GM18861 (cell line): ENCODE results near the gene MGAT4A.
"Not testable (repeated sequence)": the region's sequence is repeated elsewhere in the genome, so short reads cannot be mapped to it uniquely, and the experiment has no call there.

Experiments
- ATAC-seq: cut with Tn5 transposase; IDR thresholded peaks from one replicate; pipeline ENCODE4 v1.9.1; 2021; ENCODE audit not compliant: unreplicated experiment

Gene MGAT4A

GRCh38 chr2:98730707-98731040 lies 258 bp downstream of the MGAT4A start:
- ATAC-seq, result peak; percentile 31

- ATAC-seq, result no peak
Observed at GRCh38 chr2:98730053-98730706, 752 bp downstream of the MGAT4A start.

- no peak for ATAC-seq
Observed at GRCh38 chr2:98729652-98730051, 1.3 kb downstream of the MGAT4A start.

- not testable (repeated sequence) for ATAC-seq
Observed at GRCh38 chr2:98728088-98728718, 2.7 kb downstream of the MGAT4A start.

- ATAC-seq, result no peak
Observed at GRCh38 chr2:98727369-98728087, 3.4 kb downstream of the MGAT4A start.

- ATAC-seq, result no peak
Observed at GRCh38 chr2:98726735-98727368, 4.1 kb downstream of the MGAT4A start.

GRCh38 chr2:98726205-98726604 lies 4.7 kb downstream of the MGAT4A start:
- ATAC-seq, result no peak

- ATAC-seq, result no peak
Observed at GRCh38 chr2:98720286-98720685, 10.6 kb downstream of the MGAT4A start.

- no peak for ATAC-seq
Observed at GRCh38 chr2:98717621-98718020, 13.3 kb downstream of the MGAT4A start.

GRCh38 chr2:98716786-98717185 lies 14.1 kb downstream of the MGAT4A start:
- ATAC-seq, result no peak

GRCh38 chr2:98715812-98716451 lies 15.0 kb downstream of the MGAT4A start:
- no peak for ATAC-seq

- ATAC-seq, result peak; percentile 82
Observed at GRCh38 chr2:98713332-98714015, 17.5 kb downstream of the MGAT4A start.

- ATAC-seq, result no peak
Observed at GRCh38 chr2:98712145-98712544, 18.8 kb downstream of the MGAT4A start.

GRCh38 chr2:98711506-98711905 lies 19.4 kb downstream of the MGAT4A start:
- no peak for ATAC-seq

GRCh38 chr2:98710734-98711133 lies 20.2 kb downstream of the MGAT4A start:
- no peak for ATAC-seq

GRCh38 chr2:98709535-98709934 lies 21.4 kb downstream of the MGAT4A start:
- ATAC-seq, result no peak

- ATAC-seq, result no peak
Observed at GRCh38 chr2:98708396-98709186, 22.3 kb downstream of the MGAT4A start.

- ATAC-seq, result no peak
Observed at GRCh38 chr2:98706591-98706990, 24.3 kb downstream of the MGAT4A start.

- ATAC-seq, result no peak
Observed at GRCh38 chr2:98705333-98705617, 25.7 kb downstream of the MGAT4A start.
